Stimulated activated CD4-positive, alpha-beta T cell treated with anti-CD3 and anti-CD28 coated beads, Interleukin-1b, Interleukin-23, amount 100 ng/mL, for 4 hours (primary cell): ENCODE data around the gene RRP15.
A peak's percentile ranks its signal among the peaks of the same experiment; 100 is the strongest.

Experiments used
- DNase-seq, 2 donors: peaks; one replicate each; pipeline ENCODE4 v3.0.0-alpha.2; 2020; ENCODE audit warnings: low read depth in 2 of 2

Gene RRP15

GRCh38 chr1:218284917-218285635, at the start of gene RRP15:
TSS of gene RRP15 (plus strand) at chr1:218285293. CDS start at chr1:218285317, 24 bp downstream.
- DNase-seq, result peak; percentile 77 to 84

- no peak for DNase-seq
Observed at GRCh38 chr1:218242171-218242570, 42.9 kb upstream of the RRP15 start.

GRCh38 chr1:218247339-218247738, 37.8 kb upstream of the RRP15 start:
- DNase-seq, result no peak

- no peak for DNase-seq
Observed at GRCh38 chr1:218249338-218250140, 35.6 kb upstream of the RRP15 start.

GRCh38 chr1:218250492-218250891, 34.6 kb upstream of the RRP15 start:
- no peak for DNase-seq

- no peak for DNase-seq
Observed at GRCh38 chr1:218254296-218254946, 30.7 kb upstream of the RRP15 start.

GRCh38 chr1:218255090-218255489, 30.0 kb upstream of the RRP15 start:
- DNase-seq, result no peak

- no peak for DNase-seq
Observed at GRCh38 chr1:218257371-218257770, 27.7 kb upstream of the RRP15 start.

GRCh38 chr1:218257971-218258370, 27.1 kb upstream of the RRP15 start:
- no peak for DNase-seq

- no peak for DNase-seq
Observed at GRCh38 chr1:218259339-218259738, 25.8 kb upstream of the RRP15 start.

- DNase-seq, result no peak
Observed at GRCh38 chr1:218259800-218260199, 25.3 kb upstream of the RRP15 start.

- DNase-seq, result no peak
Observed at GRCh38 chr1:218262259-218262658, 22.8 kb upstream of the RRP15 start.

GRCh38 chr1:218266356-218266755, 18.7 kb upstream of the RRP15 start:
- DNase-seq, result no peak

- DNase-seq, result no peak
Observed at GRCh38 chr1:218272366-218272765, 12.7 kb upstream of the RRP15 start.

GRCh38 chr1:218273762-218274479, 11.2 kb upstream of the RRP15 start:
- no peak for DNase-seq

- DNase-seq, result no peak
Observed at GRCh38 chr1:218274511-218274910, 10.6 kb upstream of the RRP15 start.

GRCh38 chr1:218275823-218276222, 9.3 kb upstream of the RRP15 start:
- DNase-seq, result no peak

- no peak for DNase-seq
Observed at GRCh38 chr1:218281285-218281684, 3.8 kb upstream of the RRP15 start.

- no peak for DNase-seq
Observed at GRCh38 chr1:218284377-218284916, 646 bp upstream of the RRP15 start.

GRCh38 chr1:218292515-218292914, 7.4 kb downstream of the RRP15 start:
- no peak for DNase-seq

- no peak for DNase-seq
Observed at GRCh38 chr1:218294546-218294945, 9.5 kb downstream of the RRP15 start.

- DNase-seq, result no peak
Observed at GRCh38 chr1:218296162-218296561, 11.1 kb downstream of the RRP15 start.
